HepG2 (cell line): ENCODE data around the gene RBBP8NL. TPM values are rescaled to one million over a fixed set of nuclear protein-coding genes. Genes with fewer than 3 reads are reported as not detected.
A peak's percentile ranks its signal among the peaks of the same experiment; 100 is the strongest.

Experiments used
- DDIT3 ChIP-seq: sonication (generic); formaldehyde crosslinking; IDR thresholded peaks from 2 replicates; pipeline ENCODE4 v1.4.0; 2020; ENCODE audit warnings: mild to moderate bottlenecking, missing genetic modification reagents
- FOXK1 ChIP-seq: sonication (generic); formaldehyde crosslinking; IDR thresholded peaks from 2 replicates; pipeline ENCODE4 v1.4.0; 2020; ENCODE audit warnings: low read depth, missing genetic modification reagents, borderline replicate concordance
- HDAC1 ChIP-seq: sonication (generic); formaldehyde crosslinking; IDR thresholded peaks from 2 replicates; pipeline ENCODE4 v1.5.1; 2020; ENCODE audit warnings: mild to moderate bottlenecking, missing genetic modification reagents
- LBX2 ChIP-seq: sonication (generic); formaldehyde crosslinking; IDR thresholded peaks from 2 replicates; pipeline ENCODE4 v1.5.0; 2020; ENCODE audit warnings: missing genetic modification reagents, mild to moderate bottlenecking, borderline replicate concordance
- MATR3 ChIP-seq: sonication (generic); formaldehyde crosslinking; IDR thresholded peaks from 2 replicates; pipeline ENCODE4 v1.4.0; 2020; ENCODE audit warnings: missing genetic modification reagents
- NFIC ChIP-seq: IDR thresholded peaks from 2 replicates; pipeline ENCODE4 v1.6.1; 2012; ENCODE audit warnings: mild to moderate bottlenecking, low read length, inconsistent platforms
- PHF8 ChIP-seq: sonication (generic); formaldehyde crosslinking; IDR thresholded peaks from 2 replicates; pipeline ENCODE4 v1.5.0; 2020; ENCODE audit warnings: missing genetic modification reagents
- REXO4 ChIP-seq: sonication (generic); formaldehyde crosslinking; IDR thresholded peaks from 2 replicates; pipeline ENCODE4 v1.8.0; 2022; ENCODE audit warnings: missing genetic modification reagents, mild to moderate bottlenecking, borderline replicate concordance
- SALL2 ChIP-seq: sonication (generic); formaldehyde crosslinking; IDR thresholded peaks from 2 replicates; pipeline ENCODE4 v1.8.1; 2023; ENCODE audit warnings: mild to moderate bottlenecking, missing genetic modification reagents, inconsistent platforms
- SSRP1 ChIP-seq: IDR thresholded peaks from 2 replicates; pipeline ENCODE4 v1.6.1; 2016; ENCODE audit warnings: control low read depth
- TBP ChIP-seq: sonication (generic); formaldehyde crosslinking; IDR thresholded peaks from 2 replicates; pipeline ENCODE4 v1.5.0; 2020; ENCODE audit warnings: missing genetic modification reagents
- TBX3 ChIP-seq: fragments of 450-650 bp; IDR thresholded peaks from 2 replicates; pipeline ENCODE4 v1.6.1; 2017; ENCODE audit warnings: antibody characterized with exemption, mild to moderate bottlenecking, inconsistent platforms, borderline replicate concordance
- TCF12 ChIP-seq, 2 experiments: fragments of 450-650 bp in 1 of 2; sonication (generic) in 1 of 2; formaldehyde crosslinking in 1 of 2; IDR thresholded peaks; 2 replicates each; pipeline versions ENCODE4 v1.6.1 to v1.8.0; 2017 to 2022; ENCODE audit warnings: antibody characterized with exemption in 1 of 2, mild to moderate bottlenecking in 1 of 2, missing genetic modification reagents in 1 of 2, moderate library complexity in 1 of 2
- TEAD3 ChIP-seq: optimal IDR thresholded peaks from 2 replicates; pipeline ENCODE3; 2016; ENCODE audit warnings: borderline replicate concordance
- TRIM22 ChIP-seq: fragments of 450-650 bp; IDR thresholded peaks from 2 replicates; pipeline ENCODE4 v1.6.1; 2017
- ZNF124 ChIP-seq: sonication (generic); formaldehyde crosslinking; IDR thresholded peaks from 2 replicates; pipeline ENCODE4 v1.4.0; 2020; ENCODE audit warnings: missing genetic modification reagents
- ZNF224 ChIP-seq: sonication (generic); formaldehyde crosslinking; IDR thresholded peaks from 2 replicates; pipeline ENCODE4 v1.5.0; 2020; ENCODE audit warnings: mild to moderate bottlenecking, missing genetic modification reagents
- ZNF260 ChIP-seq: sonication (generic); formaldehyde crosslinking; IDR thresholded peaks from 2 replicates; pipeline ENCODE4 v1.4.0; 2020; ENCODE audit warnings: missing genetic modification reagents, low read depth, mild to moderate bottlenecking, borderline replicate concordance
- ZNF296 ChIP-seq: sonication (generic); formaldehyde crosslinking; conservative IDR thresholded peaks from 2 replicates; pipeline ENCODE4 v1.5.0; 2020; ENCODE audit warnings: mild to moderate bottlenecking, missing genetic modification reagents
- ZNF33B ChIP-seq: sonication (generic); formaldehyde crosslinking; IDR thresholded peaks from 2 replicates; pipeline ENCODE4 v1.5.1; 2020; ENCODE audit warnings: mild to moderate bottlenecking, missing genetic modification reagents
- ZNF598 ChIP-seq: sonication (generic); formaldehyde crosslinking; IDR thresholded peaks from 2 replicates; pipeline ENCODE4 v1.5.1; 2020; ENCODE audit warnings: mild to moderate bottlenecking, missing genetic modification reagents, borderline replicate concordance
- ZNF766 ChIP-seq: sonication (generic); formaldehyde crosslinking; IDR thresholded peaks from 2 replicates; pipeline ENCODE4 v1.5.0; 2020; ENCODE audit warnings: missing genetic modification reagents, borderline replicate concordance
- ZNF770 ChIP-seq: sonication (generic); formaldehyde crosslinking; IDR thresholded peaks from 2 replicates; pipeline ENCODE4 v1.5.0; 2020; ENCODE audit warnings: mild to moderate bottlenecking, missing genetic modification reagents
- ZNF772 ChIP-seq: sonication (generic); formaldehyde crosslinking; IDR thresholded peaks from 2 replicates; pipeline ENCODE4 v1.5.0; 2020; ENCODE audit warnings: mild to moderate bottlenecking, missing genetic modification reagents
- ZNF788 ChIP-seq: sonication (generic); formaldehyde crosslinking; IDR thresholded peaks from 2 replicates; pipeline ENCODE4 v1.5.0; 2020; ENCODE audit warnings: mild to moderate bottlenecking, missing genetic modification reagents, borderline replicate concordance
- ZSCAN5A ChIP-seq: sonication (generic); formaldehyde crosslinking; IDR thresholded peaks from 2 replicates; pipeline ENCODE4 v1.8.0; 2022; ENCODE audit warnings: mild to moderate bottlenecking, missing genetic modification reagents, borderline replicate concordance
- polyA plus RNA-seq, 8 experiments: library from polyadenylated mRNA; depleted of rRNA in 3 of 8; stranded (reverse) in 7 of 8; unstranded in 1 of 8; fragments of >200 nt; fragmentation: Illumina TruSeq in 4 of 8; extraction: Trizol in 4 of 8; gene quantifications; 2 replicates each; pipeline versions ENCODE4 v1.2.1 to v1.2.3, GENCODE V29; 2011 to 2016; ENCODE audit warnings: low read depth in 4 of 8, missing spikeins in 1 of 8, mixed read lengths in 1 of 8; ENCODE audit not compliant: insufficient read depth in 1 of 8
- total RNA-seq, 5 experiments: library from RNA; depleted of rRNA; stranded (reverse); fragments of >200 nt; fragmentation: Illumina TruSeq; extraction: Trizol; gene quantifications; 2 replicates each; pipeline ENCODE4 v1.2.3, GENCODE V29; 2016; ENCODE audit warnings: low read depth in 1 of 5

The RBBP8NL gene
- total and polyA plus RNA-seq, 2 of the 13 experiments (the other 11 are each of a cell fraction or from before 2014, with no cell fraction given) = 0.69 to 0.86 TPM

- no peak for TF ChIP-seq ZSCAN5A (CRISPR knock-in tag)
- TF ChIP-seq ZNF788 (CRISPR knock-in tag) = 0 out of 2 replicates have a peak, but pooled peaks have one; percentile 7
- TF ChIP-seq SALL2 (CRISPR knock-in tag) = no peak
- TF ChIP-seq TBX3 = no peak
- TF ChIP-seq LBX2 = no peak; the same call in 1 of the 2 replicates
- no peak for TF ChIP-seq ZNF598 (CRISPR knock-in tag)
- TF ChIP-seq TCF12 (IDR thresholded peaks at IDR 0.05) = no peak
- TF ChIP-seq TCF12 (CRISPR knock-in tag; IDR thresholded peaks at IDR 0.05) = no peak
- TF ChIP-seq ZNF124 (CRISPR knock-in tag) = no peak
- TF ChIP-seq ZNF296 (CRISPR knock-in tag) = no peak; the same call in none of the 2 replicates
- no peak for TF ChIP-seq MATR3
- TF ChIP-seq ZNF766 = peak; percentile 53; the same call in 1 of the 2 replicates
- TF ChIP-seq PHF8 (CRISPR knock-in tag) = no peak; the same call in 1 of the 2 replicates
- TF ChIP-seq ZNF33B (CRISPR knock-in tag) = 0 out of 2 replicates have a peak, but pooled peaks have one; percentile 67
- TF ChIP-seq ZNF770 (CRISPR knock-in tag) = no peak; the same call in 1 of the 2 replicates
- no peak for TF ChIP-seq REXO4
- TF ChIP-seq FOXK1 (CRISPR knock-in tag) = no peak
- 0 out of 2 replicates have a peak, but pooled peaks have one; percentile 44 for TF ChIP-seq ZNF772 (CRISPR knock-in tag)
- TF ChIP-seq SSRP1 (CRISPR knock-in tag) = peak; percentile 81; the same call in 1 of the 2 replicates
- TF ChIP-seq TEAD3 = peak; percentile 42
- TF ChIP-seq HDAC1 (CRISPR knock-in tag) = peak; percentile 6; the same call in 1 of the 2 replicates
- TF ChIP-seq TRIM22 = no peak
- no peak for TF ChIP-seq DDIT3 (CRISPR knock-in tag)
- TF ChIP-seq NFIC = no peak
- no peak for TF ChIP-seq ZNF260 (CRISPR knock-in tag)
- no peak for TF ChIP-seq ZNF224
- no peak for TF ChIP-seq TBP (CRISPR knock-in tag)
These were observed 58.9 kb downstream of the RBBP8NL start (continued) for GRCh38 chr20:62368392-62368975.
